K562 (cell line): ENCODE measurements around the gene ACBD3. TPM values are rescaled to one million over a fixed set of nuclear protein-coding genes. Genes with fewer than 3 reads are reported as not detected.

Source experiments
- ATAC-seq: fragments of 200-7000 bp; cut with Tn5 transposase; 3 replicates; pipeline ENCODE4 v1.9.1; 2020; ENCODE audit warnings: moderate library complexity
- BruUV-seq: library from RNA; stranded (reverse); fragments of 400-500 nt; replicated peaks from 2 replicates; lab custom pipeline; 2021; lab: Mats Ljungman, UMichigan
- CTCF ChIA-PET: fragments of 300-600 bp; formaldehyde crosslinking; extraction: SDS; loops from one replicate; lab custom pipeline; 2021; ENCODE audit warnings: low intra/inter-chr PET ratio; lab: Yijun Ruan, JAX
- POLR2A ChIA-PET: fragments of 300-600, 350-650 bp; sonication (Branson Sonifier 250); formaldehyde crosslinking; extraction: SDS; loops from one replicate; lab custom pipeline; 2021; ENCODE audit warnings: antibody characterized with exemption, inconsistent platforms; lab: Yijun Ruan, JAX
- DNase-seq, 4 experiments: peaks; one replicate each; pipeline versions ENCODE4 v3.0.0 to v3.0.0-alpha.2; 2011 to 2018; ENCODE audit warnings: low spot score in 3 of 4, mixed read lengths in 3 of 4; ENCODE audit errors: extremely low read depth in 1 of 4
- FAIRE-seq: peaks from 2 replicates; lab custom pipeline; 2011; peaks lifted over from hg19 to GRCh38; lab: Jason Lieb, UNC
- H2AFZ ChIP-seq: 2 replicates; pipeline ENCODE4 v1.6.0; 2011; ENCODE audit warnings: low read depth, low read length, control low read depth, inconsistent platforms
- H3K27ac ChIP-seq: fragments of 200-600 bp; 3 replicates; pipeline ENCODE4 v1.8.0; 2011; ENCODE audit warnings: low read depth, mild to moderate bottlenecking, control low read depth, inconsistent platforms, low read length, moderate library complexity, mixed read lengths; ENCODE audit errors: extremely low read depth
- H3K27me3 ChIP-seq, 2 experiments: fragments of 300-600 bp in 1 of 2; 2 replicates in 1 of 2; 3 replicates in 1 of 2; pipeline versions ENCODE4 v1.6.0 to v1.8.0; 2011; ENCODE audit warnings: inconsistent platforms in 2 of 2, low read length in 2 of 2, mild to moderate bottlenecking in 1 of 2, mixed read lengths in 1 of 2, moderate library complexity in 1 of 2; ENCODE audit not compliant: control insufficient read depth in 2 of 2, insufficient read depth in 2 of 2
- H3K36me3 ChIP-seq: fragments of 300-600 bp; 3 replicates; pipeline ENCODE4 v1.8.0; 2011; ENCODE audit warnings: mild to moderate bottlenecking, low read length, inconsistent platforms; ENCODE audit not compliant: control insufficient read depth, insufficient read depth
- H3K4me1 ChIP-seq, 2 experiments: fragments of 200-600 bp in 1 of 2; replicated peaks in 1 of 2; 2 replicates in 1 of 2; 3 replicates in 1 of 2; pipeline versions ENCODE4 v1.5.1 to v1.8.0; 2011; ENCODE audit warnings: inconsistent platforms in 2 of 2, low read length in 2 of 2, mild to moderate bottlenecking in 1 of 2, mixed read lengths in 1 of 2, moderate library complexity in 1 of 2; ENCODE audit not compliant: control insufficient read depth in 2 of 2, insufficient read depth in 2 of 2
- H3K4me2 ChIP-seq: 2 replicates; pipeline ENCODE4 v1.6.1; 2011; ENCODE audit warnings: low read length, control low read depth, inconsistent platforms, mixed read lengths; ENCODE audit not compliant: insufficient read depth
- H3K4me3 ChIP-seq: fragments of 200-600 bp; sonication (generic), shearing (Covaris generic); 2 replicates; pipeline ENCODE4 v1.5.1; 2016; ENCODE audit warnings: control low read depth, inconsistent platforms
- H3K79me2 ChIP-seq: fragments of 200-600 bp; 3 replicates; pipeline ENCODE4 v1.8.0; 2011; ENCODE audit warnings: low read length, inconsistent platforms; ENCODE audit not compliant: control insufficient read depth, insufficient read depth
- H3K9ac ChIP-seq, 2 experiments: 2 replicates each; pipeline versions ENCODE4 v1.6.0 to v1.6.1; 2011; ENCODE audit warnings: low read depth in 2 of 2, low read length in 2 of 2, control low read depth in 1 of 2, inconsistent platforms in 1 of 2, mild to moderate bottlenecking in 1 of 2, mixed read lengths in 1 of 2; ENCODE audit not compliant: insufficient read depth in 1 of 2
- H3K9me1 ChIP-seq: one replicate; pipeline ENCODE4 v1.6.0; 2011; ENCODE audit warnings: inconsistent platforms, mild to moderate bottlenecking, low read length, moderate library complexity; ENCODE audit not compliant: control insufficient read depth, insufficient read depth
- H3K9me3 ChIP-seq: replicated peaks from 2 replicates; pipeline ENCODE4 v1.5.1; 2011; ENCODE audit warnings: low read depth, low read length, inconsistent platforms; ENCODE audit not compliant: control insufficient read depth, insufficient read depth
- H4K20me1 ChIP-seq: replicated peaks from 2 replicates; pipeline ENCODE4 v1.6.1; 2011; ENCODE audit warnings: low read length, inconsistent platforms, mixed read lengths; ENCODE audit not compliant: control insufficient read depth, insufficient read depth
- THRAP3 ChIP-seq: fragments of 450-650 bp; IDR thresholded peaks from 2 replicates; pipeline ENCODE4 v1.6.1; 2016; ENCODE audit warnings: mild to moderate bottlenecking, inconsistent platforms, borderline replicate concordance
- WGBS: fragments of 100-300 bp; shearing (Covaris generic); methylation state at CpG from one replicate; pipeline ENCODE4 v1.1.6; 2016; ENCODE audit warnings: low coverage, mixed read lengths; ENCODE audit not compliant: insufficient coverage; ENCODE audit errors: missing lambda C conversion rate; 5-methylcytosine and 5-hydroxymethylcytosine counted together
- in situ Hi-C: fragments of 300-500 bp; cut with MboI; formaldehyde crosslinking; loops from 4 replicates; pipeline ENCODE4 v1.15.0; 2018; ENCODE audit warnings: inconsistent platforms, mixed read lengths
- intact Hi-C: fragments of 100-400 bp; cut with micrococcal nuclease; formaldehyde crosslinking; loops from 2 replicates; pipeline ENCODE4 v1.14.2; 2022
- polyA plus RNA-seq, 8 experiments: library from polyadenylated mRNA; depleted of rRNA in 4 of 8; stranded (reverse) in 5 of 8; unstranded in 3 of 8; fragments of >200 nt; fragmentation: Nextera tagmentation in 2 of 8; fragmentation: Illumina TruSeq in 1 of 8; extraction: Ambion mirVana in 2 of 8; extraction: Trizol in 1 of 8; gene quantifications; 2 replicates each; pipeline versions ENCODE4 v1.2.1 to v1.2.3, GENCODE V29; 2011 to 2014; ENCODE audit warnings: inconsistent platforms in 1 of 8, missing spikeins in 1 of 8
- total RNA-seq, 7 experiments: library from RNA; depleted of rRNA in 6 of 7; stranded (reverse); fragments of >200 nt in 6 of 7; fragmentation: Illumina TruSeq in 2 of 7; extraction: Trizol in 2 of 7; gene quantifications; 2 replicates each; pipeline versions ENCODE4 v1.2.1 to v1.2.3, GENCODE V29; 2011 to 2021; ENCODE audit warnings: low replicate concordance in 1 of 7
- TF ChIP-seq, protein P1 (sequence below), 3 experiments: fragments of 200-800 bp in 1 of 3; sonication (Bioruptor generic) in 1 of 3; sonication (generic) in 1 of 3; formaldehyde crosslinking in 1 of 3; IDR thresholded peaks; 2 replicates each; pipeline versions ENCODE4 v1.6.1 to v1.8.0; 2016 to 2022; ENCODE audit warnings: mild to moderate bottlenecking in 2 of 3, missing compliant biosample characterization in 2 of 3, missing genetic modification characterization in 2 of 3, missing genetic modification reagents in 1 of 3

Gene ACBD3
- total and polyA plus RNA-seq, 9 of the 15 experiments (the other 6 are each of a cell fraction or from before 2014, with no cell fraction given): 11.1 to 36.7 (median 26.9) TPM

DNA sequence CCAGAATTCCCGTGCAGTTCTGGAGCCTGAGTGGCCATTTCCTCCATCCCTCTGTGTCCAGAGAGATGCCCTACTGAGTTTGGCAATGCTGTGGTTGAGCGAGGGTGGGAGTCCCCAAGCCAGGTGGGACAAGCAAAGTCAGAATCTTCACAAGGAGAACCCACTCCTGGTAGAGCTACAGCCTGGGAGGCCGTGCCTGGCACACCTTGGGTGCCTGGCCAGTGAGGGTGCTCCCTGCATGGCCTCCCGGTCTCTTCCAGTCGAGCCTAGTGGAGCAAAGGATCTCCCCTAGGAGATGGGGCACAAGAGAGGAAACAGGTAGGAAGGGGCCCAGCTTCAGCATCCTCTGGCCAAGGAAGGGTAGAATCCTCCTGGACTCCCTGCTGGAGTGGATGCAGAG is 66.1 kb downstream of the ACBD3 start:
- TF ChIP-seq, protein P1, sequence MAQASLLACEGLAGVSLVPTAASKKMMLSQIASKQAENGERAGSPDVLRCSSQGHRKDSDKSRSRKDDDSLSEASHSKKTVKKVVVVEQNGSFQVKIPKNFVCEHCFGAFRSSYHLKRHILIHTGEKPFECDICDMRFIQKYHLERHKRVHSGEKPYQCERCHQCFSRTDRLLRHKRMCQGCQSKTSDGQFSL (CRISPR knock-in tag; IDR thresholded peaks at IDR 0.05): no peak
- TF ChIP-seq, protein P1 (tag; IDR thresholded peaks at IDR 0.05): peak in 1 of 2 experiments; percentile 39; a peak in 1 of 4 replicates
- no peak for TF ChIP-seq THRAP3
- Histone ChIP-seq H3K9me1 (no peaks in the 10 kb centered on the region), H2AFZ (no peak overlapping the region), H3K4me1 (peaks cover 12 to 47% of the 10 kb centered on the region in 2 experiments; a peak in 4 of 5 replicates), H3K4me3 (no peak overlapping the region), H3K4me2 (no peak overlapping the region), H3K27ac (no peak overlapping the region), H3K36me3 (no peaks in the 10 kb centered on the region), H3K79me2 (no peaks in the 10 kb centered on the region), H3K9ac (peak overlapping the region in 1 of 2 experiments; percentile 61; a peak in 2 of 4 replicates), H3K9me3 (no peaks in the 10 kb centered on the region), H3K27me3 (no peaks in the 10 kb centered on the region), H4K20me1 (peaks cover 2% of the 10 kb centered on the region; the same call in 1 of the 2 replicates)
- intact Hi-C loops: loop anchor here (5.0 to 10.0 kb wide), 3 partner anchors 143 to 484 kb away; partner anchors contain the start of gene TMEM63A
- FAIRE-seq (no peak), DNase-seq (peak in 1 of 4 experiments; percentile 16), ATAC-seq (no peak)
- POLR2A ChIA-PET: interaction anchor here (0.9 to 1.7 kb wide), 6 partner anchors 9 to 158 kb away, joined by 3 to 9 read pairs (median 4); no protein-coding TSS in a partner anchor
- WGBS: 56% methylated on average over 5 of the region's 5 CpGs
- CTCF ChIA-PET: interaction anchor here (0.9 to 3.5 kb wide), 5 partner anchors 10 to 645 kb away, joined by 3 to 56 read pairs (median 5); no protein-coding TSS in a partner anchor
- BruUV-seq: no TSS peak
- in situ Hi-C loops: loop anchor here (5.0 to 10.0 kb wide), 2 partner anchors 133 to 646 kb away; no protein-coding TSS in a partner anchor
